AG04450 (cell line): Measurements from ENCODE around the gene MEOX1. TPM values are rescaled to one million over a fixed set of nuclear protein-coding genes. Genes with fewer than 3 reads are reported as not detected.
"Not testable (repeated sequence)": the region's sequence is repeated elsewhere in the genome, so short reads cannot be mapped to it uniquely, and the experiment has no call there.

Experiments
- CTCF ChIA-PET: fragments of 300-600, 350-600 bp; formaldehyde crosslinking; extraction: SDS; loops from one replicate; lab custom pipeline; 2022; ENCODE audit warnings: antibody characterized with exemption, inconsistent platforms; lab: Charles Lee
- POLR2A ChIA-PET: fragments of 350-600 bp; formaldehyde crosslinking; extraction: SDS; loops from one replicate; lab custom pipeline; 2021; ENCODE audit warnings: antibody characterized with exemption, inconsistent platforms; lab: Yijun Ruan, JAX
- DNase-seq: peaks from one replicate; pipeline ENCODE4 v3.0.0-alpha.2; 2011; ENCODE audit warnings: low read depth, low spot score
- H3K27ac ChIP-seq: one replicate; pipeline ENCODE4 v1.5.1; 2012; ENCODE audit warnings: low read depth, low read length, control low read depth
- H3K27me3 ChIP-seq: one replicate; pipeline ENCODE4 v1.6.0; 2012; ENCODE audit warnings: low read length; ENCODE audit not compliant: control insufficient read depth, insufficient read depth
- H3K4me3 ChIP-seq: 2 replicates; pipeline ENCODE4 v1.5.1; 2011; ENCODE audit warnings: mild to moderate bottlenecking, low read depth, low read length, control low read depth
- H3K9me3 ChIP-seq: 2 replicates; pipeline ENCODE4 v1.5.1; 2012; ENCODE audit warnings: low read length; ENCODE audit not compliant: control insufficient read depth, insufficient read depth
- CTCF ChIP-seq: IDR thresholded peaks from 2 replicates; pipeline ENCODE4 v1.5.1; 2011; ENCODE audit warnings: low read depth, low read length, control low read depth, inconsistent platforms
- polyA plus RNA-seq: library from polyadenylated mRNA; depleted of rRNA; stranded (reverse); fragments of >200 nt; gene quantifications from 2 replicates; pipeline ENCODE4 v1.2.3, GENCODE V29; 2011

MEOX1 gene
- polyA plus RNA-seq, 1 experiment = 0.07 TPM

GRCh38 chr17:43611230-43611969 lies 50.3 kb downstream of the MEOX1 start:
- DNase-seq = no peak
- no peak overlapping the region for H3K4me3 ChIP-seq
- ChIA-PET POLR2A (no interaction called here), CTCF (interaction anchor here (1.3 kb wide), 1 partner anchor 35 kb away, joined by 4 read pairs; no protein-coding TSS in a partner anchor)
- H3K9me3 ChIP-seq = no peaks in the 10 kb centered on the region
- no peak overlapping the region for H3K27ac ChIP-seq
- no peak for TF ChIP-seq CTCF
- H3K27me3 ChIP-seq = no peaks in the 10 kb centered on the region

GRCh38 chr17:43609613-43610385 lies 51.9 kb downstream of the MEOX1 start:
- no peaks in the 10 kb centered on the region for H3K9me3 ChIP-seq
- H3K27ac ChIP-seq = no peak overlapping the region
- no peak for TF ChIP-seq CTCF
- POLR2A ChIA-PET = interaction anchor here (0.7 kb wide), 1 partner anchor 14 kb away, joined by 4 read pairs; no protein-coding TSS in a partner anchor
- no peak for DNase-seq
- H3K27me3 ChIP-seq = peaks cover 4% of the 10 kb centered on the region
- no peak overlapping the region for H3K4me3 ChIP-seq
- CTCF ChIA-PET = interaction anchor here (0.6 to 1.3 kb wide), 2 partner anchors 33 to 64 kb away, joined by 4 to 7 read pairs; no protein-coding TSS in a partner anchor

- ChIA-PET CTCF (interaction anchor here (0.5 kb wide), 1 partner anchor 68 kb away, joined by 3 read pairs; no protein-coding TSS in a partner anchor), POLR2A (no interaction called here)
- DNase-seq = no peak
- Histone ChIP-seq H3K4me3 (no peak overlapping the region), H3K27me3 (peaks cover 4% of the 10 kb centered on the region), H3K27ac (no peak overlapping the region), H3K9me3 (no peaks in the 10 kb centered on the region)
- TF ChIP-seq CTCF = no peak
Observed at GRCh38 chr17:43608313-43608712, 53.4 kb downstream of the MEOX1 start.

- no peak for TF ChIP-seq CTCF
- Histone ChIP-seq H3K4me3 (no peak overlapping the region), H3K27me3 (peaks cover 4% of the 10 kb centered on the region), H3K27ac (no peak overlapping the region), H3K9me3 (no peaks in the 10 kb centered on the region)
- CTCF ChIA-PET = no interaction called here
- no peak for DNase-seq
- POLR2A ChIA-PET = no interaction called here
Observed at GRCh38 chr17:43604549-43604948, 57.2 kb downstream of the MEOX1 start.

- Histone ChIP-seq H3K4me3 (no peak overlapping the region), H3K27me3 (peaks cover 4% of the 10 kb centered on the region), H3K27ac (no peak overlapping the region), H3K9me3 (no peaks in the 10 kb centered on the region)
- ChIA-PET CTCF (no interaction called here), POLR2A (no interaction called here)
- no peak for TF ChIP-seq CTCF
- DNase-seq = no peak
Observed at GRCh38 chr17:43603321-43603720, 58.4 kb downstream of the MEOX1 start.

GRCh38 chr17:43602556-43602955 lies 59.2 kb downstream of the MEOX1 start:
- H3K27me3 ChIP-seq, DNase-seq, H3K4me3 ChIP-seq, H3K27ac ChIP-seq, POLR2A ChIA-PET, H3K9me3 ChIP-seq: not testable (repeated sequence)
- CTCF ChIA-PET = interaction anchor here (2.0 kb wide), 1 partner anchor 26 kb away, joined by 5 read pairs; no protein-coding TSS in a partner anchor
